H1 (cell line): ENCODE measurements around the gene CACNA1B. TPM values are rescaled to one million over a fixed set of nuclear protein-coding genes. Genes with fewer than 3 reads are reported as not detected.

Source experiments
- CBX8 ChIP-seq: fragments of 300-800, 300-1000 bp; sonication (generic); IDR thresholded peaks from 2 replicates; pipeline ENCODE4 v1.7.1; 2016; ENCODE audit warnings: low read depth, low read length, borderline replicate concordance
- CREB1 ChIP-seq: IDR thresholded peaks from 2 replicates; pipeline ENCODE4 v1.6.1; 2012; ENCODE audit warnings: inconsistent platforms
- CTBP2 ChIP-seq: IDR thresholded peaks from 2 replicates; pipeline ENCODE4 v1.7.0; 2011; ENCODE audit warnings: borderline replicate concordance, mild to moderate bottlenecking, moderate library complexity, mixed read lengths, low read length; ENCODE audit not compliant: insufficient read depth, insufficient read length
- NRF1 ChIP-seq: IDR thresholded peaks from 2 replicates; pipeline ENCODE4 v1.6.1; 2011; ENCODE audit warnings: mild to moderate bottlenecking, low read depth, low read length, improper control_type of control experiment
- POLR2AphosphoS5 ChIP-seq: IDR thresholded peaks from 2 replicates; pipeline ENCODE4 v1.6.1; 2011; ENCODE audit warnings: low read depth, low read length
- polyA plus RNA-seq, 7 experiments: library from polyadenylated mRNA; depleted of rRNA in 3 of 7; stranded (reverse) in 5 of 7; unstranded in 2 of 7; fragments of >200 nt in 5 of 7; fragments of 200-250 nt in 2 of 7; gene quantifications; 1 replicate in 5 of 7; 2 replicates in 1 of 7; 4 replicates in 1 of 7; pipeline versions ENCODE4 v1.2.1 to v1.2.3, GENCODE V29; 2011 to 2013; ENCODE audit warnings: missing spikeins in 2 of 7, mixed read lengths in 2 of 7
- total RNA-seq: library from RNA; stranded (reverse); fragmentation: NEBNext Ultra II Directional; extraction: Animal tissue kit (Norgen Biotek cat#: 25700); gene quantifications from 2 replicates; pipeline ENCODE4 v1.2.1, GENCODE V29; 2021
- TF ChIP-seq, protein P1 (sequence below): IDR thresholded peaks from 2 replicates; pipeline ENCODE4 v1.6.1; 2012; ENCODE audit warnings: low read length, inconsistent platforms

The CACNA1B gene
- total and polyA plus RNA-seq, 2 of the 8 experiments (the other 6 are each of a cell fraction or from before 2014, with no cell fraction given) = 1.5 to 5.7 TPM

DNA sequence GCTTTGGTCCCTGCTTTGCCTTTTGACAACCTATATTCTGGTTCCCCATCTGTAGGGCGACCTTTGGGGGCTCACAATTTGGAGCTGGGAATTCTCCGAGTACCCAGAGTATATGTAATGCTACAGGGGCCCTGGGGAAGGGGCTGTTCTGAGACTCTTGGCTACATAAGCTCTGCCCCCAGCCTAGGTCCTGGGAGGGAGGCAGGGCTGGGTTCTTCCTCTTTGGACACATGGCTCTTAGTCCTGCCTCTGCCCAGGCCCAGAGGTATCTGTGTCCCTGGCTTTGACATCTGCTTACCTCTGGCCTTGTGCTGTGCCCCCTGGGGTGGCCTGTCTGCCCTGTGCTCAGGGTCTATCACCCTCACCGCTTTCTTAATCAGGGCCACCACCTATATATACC is 181.6 kb downstream of the CACNA1B start (continued):
- no peak for TF ChIP-seq CREB1
- TF ChIP-seq CBX8 = no peak
- no peak for TF ChIP-seq CTBP2
- TF ChIP-seq NRF1 = no peak
- TF ChIP-seq, protein P1, sequence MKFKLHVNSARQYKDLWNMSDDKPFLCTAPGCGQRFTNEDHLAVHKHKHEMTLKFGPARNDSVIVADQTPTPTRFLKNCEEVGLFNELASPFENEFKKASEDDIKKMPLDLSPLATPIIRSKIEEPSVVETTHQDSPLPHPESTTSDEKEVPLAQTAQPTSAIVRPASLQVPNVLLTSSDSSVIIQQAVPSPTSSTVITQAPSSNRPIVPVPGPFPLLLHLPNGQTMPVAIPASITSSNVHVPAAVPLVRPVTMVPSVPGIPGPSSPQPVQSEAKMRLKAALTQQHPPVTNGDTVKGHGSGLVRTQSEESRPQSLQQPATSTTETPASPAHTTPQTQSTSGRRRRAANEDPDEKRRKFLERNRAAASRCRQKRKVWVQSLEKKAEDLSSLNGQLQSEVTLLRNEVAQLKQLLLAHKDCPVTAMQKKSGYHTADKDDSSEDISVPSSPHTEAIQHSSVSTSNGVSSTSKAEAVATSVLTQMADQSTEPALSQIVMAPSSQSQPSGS = no peak
- no peak for TF ChIP-seq POLR2AphosphoS5
- TF ChIP-seq, all 59 proteins: peak for 0
